Neural progenitor cell (in vitro differentiated cells): ENCODE data around the gene CKS1B.

Source experiments
- CTCF ChIP-seq: fragments of 200-600 bp; sonication (generic); IDR thresholded peaks from 2 replicates; pipeline ENCODE4 v1.5.1; 2017; ENCODE audit warnings: antibody characterized with exemption, mild to moderate bottlenecking
- EZH2 ChIP-seq: fragments of 200-600 bp; sonication (generic); IDR thresholded peaks from 2 replicates; pipeline ENCODE4 v1.6.1; 2017; ENCODE audit warnings: antibody characterized with exemption, mild to moderate bottlenecking, moderate library complexity
- EZH2phosphoT487 ChIP-seq: fragments of 200-600 bp; sonication (generic); IDR thresholded peaks from 2 replicates; pipeline ENCODE4 v1.6.1; 2017; ENCODE audit warnings: antibody characterized with exemption

GRCh38 chr1:154926201-154926600 lies 48.3 kb upstream of the CKS1B start:
- TF ChIP-seq CTCF: no peak
- no peak for TF ChIP-seq EZH2
- TF ChIP-seq EZH2phosphoT487: no peak
